NB4 (cell line): ENCODE measurements around the gene CHMP2B.

ENCODE experiments used
- DNase-seq: peaks from one replicate; pipeline ENCODE4 v3.0.0; 2010; ENCODE audit warnings: low read depth
- H3K4me3 ChIP-seq: one replicate; pipeline ENCODE4 v1.5.1; 2011; ENCODE audit warnings: mild to moderate bottlenecking, low read depth, low read length, moderate library complexity
- CTCF ChIP-seq: IDR thresholded peaks from one replicate; pipeline ENCODE4 v1.5.1; 2012; ENCODE audit warnings: low read depth, low read length
- MAX ChIP-seq: IDR thresholded peaks from 2 replicates; pipeline ENCODE4 v1.6.1; 2011; ENCODE audit warnings: low read depth, low read length
- MYC ChIP-seq: IDR thresholded peaks from 2 replicates; pipeline ENCODE4 v1.6.1; 2011; ENCODE audit warnings: low read depth, low read length
- POLR2A ChIP-seq: IDR thresholded peaks from 2 replicates; pipeline ENCODE4 v1.6.1; 2011; ENCODE audit warnings: mild to moderate bottlenecking; ENCODE audit not compliant: insufficient read length; ENCODE audit errors: extremely low read depth

The CHMP2B gene

GRCh38 chr3:87250009-87250408 lies 22.9 kb downstream of the CHMP2B start:
- TF ChIP-seq MAX (no peak), CTCF (no peak), POLR2A (no peak), MYC (no peak)
- DNase-seq = no peak
- no peak overlapping the region for H3K4me3 ChIP-seq

GRCh38 chr3:87260270-87260669 lies 33.2 kb downstream of the CHMP2B start:
- TF ChIP-seq MAX (no peak), CTCF (peak; percentile 53)
- peak; percentile 49 for DNase-seq
- H3K4me3 ChIP-seq = no peak overlapping the region

GRCh38 chr3:87261925-87262324 lies 34.8 kb downstream of the CHMP2B start:
- no peak for DNase-seq
- H3K4me3 ChIP-seq = no peak overlapping the region
- TF ChIP-seq MYC (no peak), MAX (no peak), POLR2A (no peak), CTCF (no peak)

- H3K4me3 ChIP-seq = no peak overlapping the region
- TF ChIP-seq POLR2A (no peak), MAX (no peak), MYC (no peak), CTCF (no peak)
- no peak for DNase-seq
Measured at GRCh38 chr3:87267953-87268645, 41.0 kb downstream of the CHMP2B start.

- no peak for DNase-seq
- TF ChIP-seq MYC = no peak
- TF ChIP-seq MAX = no peak
- no peak for TF ChIP-seq CTCF
- no peak for TF ChIP-seq POLR2A
- H3K4me3 ChIP-seq = no peak overlapping the region
Measured at GRCh38 chr3:87268646-87269211, 41.6 kb downstream of the CHMP2B start.
